Calu3 (cell line): ENCODE results near the gene SLC6A5. TPM values are rescaled to one million over a fixed set of nuclear protein-coding genes. Genes with fewer than 3 reads are reported as not detected.

ENCODE experiments used
- BruUV-seq: library from RNA; stranded (reverse); fragments of 400-500 nt; replicated peaks from 2 replicates; lab custom pipeline; 2021; lab: Mats Ljungman, UMichigan
- CTCF ChIA-PET: fragments of 300-600 bp; sonication (Branson Sonifier 250); formaldehyde crosslinking; loops from one replicate; lab custom pipeline; 2022; ENCODE audit warnings: antibody characterized with exemption; lab: Charles Lee
- DNase-seq: peaks from one replicate; pipeline ENCODE4 v3.0.0; 2022
- H3K27ac Mint-ChIP-seq: one replicate; pipeline ENCODE4 v1.8.0; 2022; ENCODE audit warnings: mixed read lengths; ENCODE audit not compliant: unreplicated experiment
- H3K27me3 Mint-ChIP-seq: one replicate; pipeline ENCODE4 v1.8.0; 2022; ENCODE audit warnings: mixed read lengths; ENCODE audit not compliant: unreplicated experiment
- H3K36me3 Mint-ChIP-seq: one replicate; pipeline ENCODE4 v1.8.0; 2022; ENCODE audit warnings: mild to moderate bottlenecking, moderate library complexity, mixed read lengths; ENCODE audit not compliant: insufficient read depth, unreplicated experiment
- H3K4me1 Mint-ChIP-seq: one replicate; pipeline ENCODE4 v1.8.0; 2022; ENCODE audit warnings: mild to moderate bottlenecking, low read depth, mixed read lengths; ENCODE audit not compliant: unreplicated experiment
- H3K4me3 Mint-ChIP-seq: one replicate; pipeline ENCODE4 v1.8.0; 2022; ENCODE audit warnings: mild to moderate bottlenecking, low read depth, moderate library complexity, mixed read lengths; ENCODE audit not compliant: unreplicated experiment
- H3K9me3 Mint-ChIP-seq: one replicate; pipeline ENCODE4 v1.8.0; 2022; ENCODE audit warnings: low read depth, mixed read lengths; ENCODE audit not compliant: unreplicated experiment
- CTCF ChIP-seq: fragments of 200-600 bp; IDR thresholded peaks from one replicate; pipeline ENCODE4 v1.8.0; 2022; ENCODE audit warnings: antibody characterized with exemption; ENCODE audit not compliant: unreplicated experiment
- intact Hi-C: fragments of 100-400 bp; cut with micrococcal nuclease; formaldehyde crosslinking; loops from one replicate; pipeline ENCODE4 v1.10.0; 2022; ENCODE audit not compliant: unreplicated experiment
- total RNA-seq: library from RNA; stranded (reverse); gene quantifications from 2 replicates; pipeline ENCODE4 v1.2.3, GENCODE V29; 2022

SLC6A5 gene
- total RNA-seq, 1 experiment from 2014 or later = not detected

- H3K4me3 Mint-ChIP-seq = no peak overlapping the region
- no peak overlapping the region for H3K27ac Mint-ChIP-seq
- H3K27me3 Mint-ChIP-seq = peaks cover 78% of the 10 kb centered on the region
- no peaks in the 10 kb centered on the region for H3K36me3 Mint-ChIP-seq
- H3K4me1 Mint-ChIP-seq = no peaks in the 10 kb centered on the region
- BruUV-seq = no TSS peak
- H3K9me3 Mint-ChIP-seq = no peaks in the 10 kb centered on the region
- intact Hi-C loops = no loop called here
- CTCF ChIA-PET = no interaction called here
- no peak for DNase-seq
- TF ChIP-seq CTCF = no peak
Measured at GRCh38 chr11:20626279-20626678, 26.9 kb downstream of the SLC6A5 start.

GRCh38 chr11:20627026-20627425, 27.6 kb downstream of the SLC6A5 start:
- intact Hi-C loops = no loop called here
- CTCF ChIA-PET = no interaction called here

GRCh38 chr11:20627701-20628100, 28.3 kb downstream of the SLC6A5 start:
- no peak for DNase-seq
- intact Hi-C loops = no loop called here
- Mint-ChIP-seq H3K27ac (no peak overlapping the region), H3K36me3 (no peaks in the 10 kb centered on the region), H3K4me3 (no peak overlapping the region), H3K9me3 (no peaks in the 10 kb centered on the region), H3K4me1 (no peaks in the 10 kb centered on the region), H3K27me3 (peaks cover 71% of the 10 kb centered on the region)
- CTCF ChIA-PET = no interaction called here
- BruUV-seq = no TSS peak
- TF ChIP-seq CTCF = no peak

More at GRCh38 chr11:20627026-20627425, 27.6 kb downstream of the SLC6A5 start:
- BruUV-seq = no TSS peak
- Mint-ChIP-seq H3K9me3 (no peaks in the 10 kb centered on the region), H3K4me3 (no peak overlapping the region), H3K27me3 (peaks cover 78% of the 10 kb centered on the region), H3K36me3 (no peaks in the 10 kb centered on the region), H3K4me1 (no peaks in the 10 kb centered on the region), H3K27ac (no peak overlapping the region)
- DNase-seq = no peak
- no peak for TF ChIP-seq CTCF

GRCh38 chr11:20631519-20632168, 32.2 kb downstream of the SLC6A5 start:
- intact Hi-C loops = no loop called here
- TF ChIP-seq CTCF = no peak
- peaks cover 42% of the 10 kb centered on the region for H3K27me3 Mint-ChIP-seq
- H3K27ac Mint-ChIP-seq = no peak overlapping the region
- no peaks in the 10 kb centered on the region for H3K4me1 Mint-ChIP-seq
- H3K4me3 Mint-ChIP-seq = no peak overlapping the region
- no peaks in the 10 kb centered on the region for H3K9me3 Mint-ChIP-seq
- CTCF ChIA-PET = no interaction called here
- DNase-seq = no peak
- no TSS peak for BruUV-seq
- H3K36me3 Mint-ChIP-seq = no peaks in the 10 kb centered on the region
